ENCODE measurements around the gene LSR. TPM values are rescaled to one million over a fixed set of nuclear protein-coding genes. Genes with fewer than 3 reads are reported as not detected.
A peak's percentile ranks its signal among the peaks of the same experiment; 100 is the strongest.

LSR gene
- total RNA-seq, 4 donors from 2014 or later = 36.0 to 113 (median 79.4) TPM

DNA sequence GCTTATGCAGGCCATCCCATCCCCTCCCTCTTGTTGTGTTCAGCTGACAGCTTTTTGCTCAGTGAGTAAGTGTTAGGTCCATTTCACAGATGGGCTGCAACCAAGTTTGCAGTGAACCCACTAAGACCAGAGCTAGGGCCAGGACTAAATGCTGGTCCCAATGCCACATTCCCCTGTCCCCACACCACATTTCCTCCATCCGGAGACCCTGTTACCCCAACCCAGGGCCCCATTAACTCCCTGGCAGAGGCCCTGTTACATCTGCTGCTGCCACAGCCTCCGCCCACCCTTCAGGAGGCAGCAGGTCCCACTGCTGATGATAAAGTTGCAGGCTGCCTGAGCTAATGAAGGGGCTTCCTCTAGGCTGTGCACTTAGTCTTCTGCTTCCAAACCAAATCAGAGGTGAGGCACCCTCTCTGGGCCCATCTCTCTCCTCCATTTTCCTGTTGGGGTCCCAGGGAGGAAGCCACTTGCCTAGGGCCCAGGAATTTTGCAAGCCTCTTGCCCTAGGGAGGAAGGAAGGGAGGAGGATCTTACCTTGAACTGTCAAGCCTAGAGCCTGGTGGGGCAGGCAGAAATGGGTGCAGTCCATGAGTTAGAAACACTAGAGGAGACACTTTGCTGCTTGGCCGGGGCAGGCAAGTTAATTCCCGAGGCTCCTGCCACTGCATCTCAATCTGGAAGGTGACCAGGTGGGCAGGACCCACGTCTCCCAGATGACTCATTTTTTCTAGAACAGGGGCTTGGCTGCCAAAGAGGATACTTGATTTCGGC, 16.5 kb downstream of the LSR start:
- Histone ChIP-seq H3K4me1 (peaks cover 21 to 59% (median 29%) of the 10 kb centered on the region in 3 donors), H3K27ac (peak overlapping the region in 3 of 4 donors; percentile 94 to 98 (median 98)), H3K27me3 (no peaks in the 10 kb centered on the region), H3K4me3 (no peak overlapping the region), H3K36me3 (peaks cover 0 to 62% (median 2%) of the 10 kb centered on the region in 3 donors), H3K9me3 (no peaks in the 10 kb centered on the region)
- TF ChIP-seq, protein P1, sequence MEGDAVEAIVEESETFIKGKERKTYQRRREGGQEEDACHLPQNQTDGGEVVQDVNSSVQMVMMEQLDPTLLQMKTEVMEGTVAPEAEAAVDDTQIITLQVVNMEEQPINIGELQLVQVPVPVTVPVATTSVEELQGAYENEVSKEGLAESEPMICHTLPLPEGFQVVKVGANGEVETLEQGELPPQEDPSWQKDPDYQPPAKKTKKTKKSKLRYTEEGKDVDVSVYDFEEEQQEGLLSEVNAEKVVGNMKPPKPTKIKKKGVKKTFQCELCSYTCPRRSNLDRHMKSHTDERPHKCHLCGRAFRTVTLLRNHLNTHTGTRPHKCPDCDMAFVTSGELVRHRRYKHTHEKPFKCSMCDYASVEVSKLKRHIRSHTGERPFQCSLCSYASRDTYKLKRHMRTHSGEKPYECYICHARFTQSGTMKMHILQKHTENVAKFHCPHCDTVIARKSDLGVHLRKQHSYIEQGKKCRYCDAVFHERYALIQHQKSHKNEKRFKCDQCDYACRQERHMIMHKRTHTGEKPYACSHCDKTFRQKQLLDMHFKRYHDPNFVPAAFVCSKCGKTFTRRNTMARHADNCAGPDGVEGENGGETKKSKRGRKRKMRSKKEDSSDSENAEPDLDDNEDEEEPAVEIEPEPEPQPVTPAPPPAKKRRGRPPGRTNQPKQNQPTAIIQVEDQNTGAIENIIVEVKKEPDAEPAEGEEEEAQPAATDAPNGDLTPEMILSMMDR (IDR thresholded peaks at IDR 0.05) = no peak
- no peak for TF ChIP-seq POLR2A (IDR thresholded peaks at IDR 0.05)
- DNase-seq = no peak
- 12 to 22% methylated on average over 3 to 4 of the region's 6 CpGs for WGBS, 2 donors
- intact Hi-C loops (cut with DNase I) = no loop called here

DNA sequence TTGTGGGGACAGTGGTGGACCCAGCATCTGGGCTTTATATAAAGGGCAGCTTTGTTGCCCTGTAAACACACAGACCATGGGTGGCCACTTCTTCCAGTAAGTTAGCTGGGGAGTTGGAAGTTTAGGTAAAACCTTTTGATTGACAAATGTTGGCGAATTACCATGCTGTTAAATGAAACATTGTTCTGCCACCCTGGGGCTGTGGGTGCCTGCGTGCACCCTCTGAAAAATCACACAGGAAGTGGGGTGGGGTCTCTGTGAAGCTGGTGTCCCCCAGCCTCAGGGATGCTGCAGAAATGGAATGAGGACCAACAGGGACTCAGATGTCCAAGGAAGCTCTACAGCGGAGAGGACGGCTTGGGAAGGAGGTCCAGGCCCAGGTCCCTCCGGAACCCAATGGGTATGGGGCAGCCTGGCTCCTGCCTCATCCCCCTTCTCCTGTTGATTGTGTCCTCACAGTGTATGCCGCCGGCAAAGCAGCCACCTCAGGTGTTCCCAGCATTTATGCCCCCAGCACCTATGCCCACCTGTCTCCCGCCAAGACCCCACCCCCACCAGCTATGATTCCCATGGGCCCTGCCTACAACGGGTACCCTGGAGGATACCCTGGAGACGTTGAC, 17.2 kb downstream of the LSR start:
- no peak for DNase-seq
- Histone ChIP-seq H3K27ac (peak overlapping the region in 3 of 4 donors; percentile 94 to 98 (median 98)), H3K4me3 (no peak overlapping the region), H3K9me3 (no peaks in the 10 kb centered on the region), H3K36me3 (peaks cover 0 to 63% (median 9%) of the 10 kb centered on the region in 3 donors), H3K4me1 (peaks cover 21 to 65% (median 32%) of the 10 kb centered on the region in 3 donors), H3K27me3 (no peaks in the 10 kb centered on the region)
- TF ChIP-seq POLR2A (IDR thresholded peaks at IDR 0.05) = no peak
- TF ChIP-seq, protein P1 (IDR thresholded peaks at IDR 0.05) = no peak
- WGBS, 2 donors = 74% methylated on average over 6 to 7 of the region's 10 CpGs
- intact Hi-C loops (cut with DNase I) = no loop called here

DNA sequence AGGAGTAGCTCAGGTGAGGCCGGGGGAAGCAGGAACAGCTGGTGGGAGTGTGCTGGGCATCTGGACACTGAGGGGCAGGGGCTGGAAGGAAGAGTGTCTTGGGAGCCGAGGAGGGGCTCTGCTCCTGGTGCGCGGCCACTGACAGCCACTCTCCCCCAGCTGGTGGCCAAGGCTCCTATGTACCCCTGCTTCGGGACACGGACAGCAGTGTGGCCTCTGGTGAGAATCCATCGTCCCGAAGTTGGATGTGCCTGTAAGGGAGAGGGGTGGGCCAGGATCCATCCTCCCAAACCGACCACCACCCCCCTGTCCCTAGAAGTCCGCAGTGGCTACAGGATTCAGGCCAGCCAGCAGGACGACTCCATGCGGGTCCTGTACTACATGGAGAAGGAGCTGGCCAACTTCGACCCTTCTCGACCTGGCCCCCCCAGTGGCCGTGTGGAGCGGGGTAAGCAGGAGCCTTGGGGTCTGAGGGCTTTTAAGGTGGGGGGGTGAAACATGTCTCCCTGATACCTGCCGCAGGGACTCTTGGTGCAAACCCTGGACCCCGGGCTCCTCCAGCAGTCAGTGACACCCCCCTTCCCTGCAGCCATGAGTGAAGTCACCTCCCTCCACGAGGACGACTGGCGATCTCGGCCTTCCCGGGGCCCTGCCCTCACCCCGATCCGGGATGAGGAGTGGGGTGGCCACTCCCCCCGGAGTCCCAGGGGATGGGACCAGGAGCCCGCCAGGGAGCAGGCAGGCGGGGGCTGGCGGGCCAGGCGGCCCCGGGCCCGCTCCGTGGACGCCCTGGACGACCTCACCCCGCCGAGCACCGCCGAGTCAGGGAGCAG, 17.9 kb downstream of the LSR start:
- H3K4me1 ChIP-seq = peaks cover 21 to 68% (median 32%) of the 10 kb centered on the region in 3 donors
- no peak for DNase-seq
- 70 to 73% methylated on average over 2 to 12 of the region's 39 CpGs for WGBS, 2 donors
- H3K27me3 ChIP-seq = no peaks in the 10 kb centered on the region
- TF ChIP-seq, protein P1 (IDR thresholded peaks at IDR 0.05) = no peak
- H3K4me3 ChIP-seq = peak overlapping the region; percentile 63 to 95 (median 75)
- H3K36me3 ChIP-seq = peaks cover 0 to 63% (median 16%) of the 10 kb centered on the region in 3 donors
- intact Hi-C loops (cut with DNase I) = no loop called here
- H3K9me3 ChIP-seq = no peaks in the 10 kb centered on the region
- peak overlapping the region; percentile 94 to 98 (median 96) for H3K27ac ChIP-seq

DNA sequence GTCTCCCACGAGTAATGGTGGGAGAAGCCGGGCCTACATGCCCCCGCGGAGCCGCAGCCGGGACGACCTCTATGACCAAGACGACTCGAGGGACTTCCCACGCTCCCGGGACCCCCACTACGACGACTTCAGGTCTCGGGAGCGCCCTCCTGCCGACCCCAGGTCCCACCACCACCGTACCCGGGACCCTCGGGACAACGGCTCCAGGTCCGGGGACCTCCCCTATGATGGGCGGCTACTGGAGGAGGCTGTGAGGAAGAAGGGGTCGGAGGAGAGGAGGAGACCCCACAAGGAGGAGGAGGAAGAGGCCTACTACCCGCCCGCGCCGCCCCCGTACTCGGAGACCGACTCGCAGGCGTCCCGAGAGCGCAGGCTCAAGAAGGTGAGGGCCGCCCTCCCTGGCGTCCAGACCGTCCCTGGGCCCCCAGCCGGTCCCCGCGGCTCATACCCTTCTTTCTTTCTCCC, 18.6 kb downstream of the LSR start:
- 0 to 1% methylated on average over 10 to 19 of the region's 40 CpGs for WGBS, 2 donors
- DNase-seq = no peak
- H3K36me3 ChIP-seq = peaks cover 0 to 63% (median 23%) of the 10 kb centered on the region in 3 donors
- H3K4me1 ChIP-seq = peaks cover 21 to 68% (median 32%) of the 10 kb centered on the region in 3 donors
- intact Hi-C loops (cut with DNase I) = no loop called here
- H3K4me3 ChIP-seq = peak overlapping the region; percentile 63 to 95 (median 75)
- no peaks in the 10 kb centered on the region for H3K9me3 ChIP-seq
- TF ChIP-seq POLR2A (IDR thresholded peaks at IDR 0.05) = no peak
- TF ChIP-seq, protein P1 (IDR thresholded peaks at IDR 0.05) = no peak
- H3K27ac ChIP-seq = peak overlapping the region; percentile 94 to 98 (median 96)
- H3K27me3 ChIP-seq = no peaks in the 10 kb centered on the region
